HepG2 (cell line): Measurements from ENCODE around the gene ANO1. TPM values are rescaled to one million over a fixed set of nuclear protein-coding genes. Genes with fewer than 3 reads are reported as not detected.

Source experiments
- ATAC-seq: fragments of 200-7000 bp; cut with Tn5 transposase; 3 replicates; pipeline ENCODE4 v1.9.1; 2020; ENCODE audit warnings: mild to moderate bottlenecking, moderate library complexity
- BruUV-seq: library from RNA; stranded (reverse); fragments of 400-500 nt; replicated peaks from 2 replicates; lab custom pipeline; 2021; lab: Mats Ljungman, UMichigan
- CTCF ChIA-PET: fragments of 300-600 bp; formaldehyde crosslinking; extraction: SDS; loops from one replicate; lab custom pipeline; 2021; ENCODE audit warnings: low total read pairs, inconsistent platforms, low intra/inter-chr PET ratio; lab: Yijun Ruan, JAX
- POLR2A ChIA-PET: fragments of 350-600 bp; sonication (Branson Sonifier 250); formaldehyde crosslinking; loops from one replicate; lab custom pipeline; 2020; ENCODE audit warnings: antibody characterized with exemption, inconsistent platforms; lab: Yijun Ruan, JAX
- DNase-seq: peaks from one replicate; pipeline ENCODE4 v3.0.0-alpha.2; 2015; ENCODE audit warnings: low spot score
- FAIRE-seq: peaks from 3 replicates; lab custom pipeline; 2011; peaks lifted over from hg19 to GRCh38; lab: Jason Lieb, UNC
- H2AFZ ChIP-seq: one replicate; pipeline ENCODE4 v1.6.1; 2011; ENCODE audit warnings: low read length, inconsistent platforms
- H3K27ac ChIP-seq: fragments of 300-600 bp; 3 replicates; pipeline ENCODE4 v1.8.0; 2011; ENCODE audit warnings: mixed run types, mild to moderate bottlenecking, mixed read lengths, low read length, inconsistent platforms; ENCODE audit not compliant: insufficient read depth; ENCODE audit errors: extremely low read length
- H3K27me3 ChIP-seq, 2 experiments: fragments of 200-600 bp in 1 of 2; 2 replicates in 1 of 2; 3 replicates in 1 of 2; pipeline versions ENCODE4 v1.6.0 to v1.8.0; 2011; ENCODE audit warnings: low read length in 2 of 2, mild to moderate bottlenecking in 2 of 2, moderate library complexity in 2 of 2, inconsistent platforms in 1 of 2; ENCODE audit not compliant: insufficient read depth in 2 of 2, control insufficient read depth in 1 of 2
- H3K36me3 ChIP-seq, 2 experiments: fragments of 200-600 bp in 1 of 2; replicated peaks in 1 of 2; 2 replicates in 1 of 2; 3 replicates in 1 of 2; pipeline versions ENCODE4 v1.5.1 to v1.8.0; 2011; ENCODE audit warnings: low read length in 2 of 2, inconsistent platforms in 1 of 2; ENCODE audit not compliant: insufficient read depth in 2 of 2, control insufficient read depth in 1 of 2
- H3K4me1 ChIP-seq: 2 replicates; pipeline ENCODE4 v1.5.1; 2012; ENCODE audit warnings: low read length, inconsistent platforms; ENCODE audit not compliant: insufficient read depth
- H3K4me2 ChIP-seq: 2 replicates; pipeline ENCODE4 v1.6.0; 2011; ENCODE audit warnings: low read depth, low read length, inconsistent platforms
- H3K4me3 ChIP-seq, 3 experiments: fragments of 200-600 bp in 1 of 3; sonication (generic), shearing (Covaris generic) in 1 of 3; replicated peaks in 1 of 3; 2 replicates each; pipeline ENCODE4 v1.5.1; 2011 to 2016; ENCODE audit warnings: low read length in 3 of 3, inconsistent platforms in 2 of 3, low read depth in 2 of 3, mild to moderate bottlenecking in 2 of 3, control low read depth in 1 of 3, mixed read lengths in 1 of 3; ENCODE audit not compliant: insufficient read depth in 1 of 3
- H3K79me2 ChIP-seq: one replicate; pipeline ENCODE4 v1.6.1; 2011; ENCODE audit warnings: low read length, inconsistent platforms; ENCODE audit not compliant: insufficient read depth
- H3K9ac ChIP-seq: 2 replicates; pipeline ENCODE4 v1.6.0; 2011; ENCODE audit warnings: mild to moderate bottlenecking, low read depth, low read length, inconsistent platforms; ENCODE audit not compliant: insufficient read depth
- H3K9me3 ChIP-seq: 2 replicates; pipeline ENCODE4 v1.5.1; 2012; ENCODE audit warnings: mild to moderate bottlenecking, low read length
- H4K20me1 ChIP-seq: 2 replicates; pipeline ENCODE4 v1.6.0; 2011; ENCODE audit warnings: inconsistent platforms, mild to moderate bottlenecking, low read length, moderate library complexity; ENCODE audit not compliant: insufficient read depth
- ATF3 ChIP-seq: sonication (generic); formaldehyde crosslinking; IDR thresholded peaks from 2 replicates; pipeline ENCODE4 v1.4.0; 2020; ENCODE audit warnings: missing genetic modification reagents
- CHD4 ChIP-seq: fragments of 200-600 bp; sonication (generic); IDR thresholded peaks from 2 replicates; pipeline ENCODE4 v1.7.0; 2017; ENCODE audit warnings: mild to moderate bottlenecking, low read length, borderline replicate concordance
- ESRRA ChIP-seq: sonication (generic); formaldehyde crosslinking; IDR thresholded peaks from 2 replicates; pipeline ENCODE4 v1.5.1; 2020; ENCODE audit warnings: mild to moderate bottlenecking, low read depth, missing genetic modification reagents
- NKX3-1 ChIP-seq: sonication (generic); formaldehyde crosslinking; IDR thresholded peaks from 2 replicates; pipeline ENCODE4 v1.5.0; 2020; ENCODE audit warnings: missing genetic modification reagents
- POLR2AphosphoS2 ChIP-seq: IDR thresholded peaks from 2 replicates; pipeline ENCODE4 v1.6.1; 2011; ENCODE audit warnings: low read depth, low read length, improper control_type of control experiment
- RXRB ChIP-seq: IDR thresholded peaks from 2 replicates; pipeline ENCODE4 v1.6.1; 2016; ENCODE audit warnings: borderline replicate concordance, missing genetic modification reagents, missing compliant biosample characterization
- SP2 ChIP-seq: sonication (generic); formaldehyde crosslinking; IDR thresholded peaks from 2 replicates; pipeline ENCODE4 v1.5.1; 2020; ENCODE audit warnings: mild to moderate bottlenecking, missing genetic modification reagents
- TCF7 ChIP-seq: sonication (generic); IDR thresholded peaks from 2 replicates; pipeline ENCODE4 v1.6.1; 2016; ENCODE audit warnings: antibody characterized with exemption, low read depth
- ZNF331 ChIP-seq: sonication (generic); formaldehyde crosslinking; IDR thresholded peaks from 2 replicates; pipeline ENCODE4 v1.4.0; 2020; ENCODE audit warnings: missing genetic modification reagents
- ZNF569 ChIP-seq: sonication (generic); formaldehyde crosslinking; IDR thresholded peaks from 2 replicates; pipeline ENCODE4 v1.5.0; 2020; ENCODE audit warnings: mild to moderate bottlenecking, missing genetic modification reagents, moderate library complexity, borderline replicate concordance
- ZNF792 ChIP-seq: IDR thresholded peaks from 2 replicates; pipeline ENCODE4 v1.6.1; 2016
- WGBS: methylation state at CpG from one replicate; pipeline ENCODE4 v1.1.6; 2017; ENCODE audit warnings: low lambda C conversion rate; 5-methylcytosine and 5-hydroxymethylcytosine counted together
- in situ Hi-C: cut with HindIII; loops from 2 replicates; pipeline ENCODE4 v1.10.0; 2017; ENCODE audit warnings: low pct_unique_long_range_greater_than_20kb; ENCODE audit not compliant: extremely low pct_ligation_motif_present
- intact Hi-C: fragments of 100-400 bp; cut with micrococcal nuclease; formaldehyde crosslinking; loops from one replicate; pipeline ENCODE4 v1.10.0; 2022; ENCODE audit not compliant: unreplicated experiment
- polyA plus RNA-seq, 8 experiments: library from polyadenylated mRNA; depleted of rRNA in 3 of 8; stranded (reverse) in 7 of 8; unstranded in 1 of 8; fragments of >200 nt; fragmentation: Illumina TruSeq in 4 of 8; extraction: Trizol in 4 of 8; gene quantifications; 2 replicates each; pipeline versions ENCODE4 v1.2.1 to v1.2.3, GENCODE V29; 2011 to 2016; ENCODE audit warnings: low read depth in 4 of 8, missing spikeins in 1 of 8, mixed read lengths in 1 of 8; ENCODE audit not compliant: insufficient read depth in 1 of 8
- total RNA-seq, 5 experiments: library from RNA; depleted of rRNA; stranded (reverse); fragments of >200 nt; fragmentation: Illumina TruSeq; extraction: Trizol; gene quantifications; 2 replicates each; pipeline ENCODE4 v1.2.3, GENCODE V29; 2016; ENCODE audit warnings: low read depth in 1 of 5
- TF ChIP-seq, protein P1 (sequence below): fragments of 450-650 bp; IDR thresholded peaks from 2 replicates; pipeline ENCODE4 v1.6.1; 2017; ENCODE audit warnings: mild to moderate bottlenecking

Gene ANO1
- total and polyA plus RNA-seq, 2 of the 13 experiments (the other 11 are each of a cell fraction or from before 2014, with no cell fraction given) = not detected

DNA sequence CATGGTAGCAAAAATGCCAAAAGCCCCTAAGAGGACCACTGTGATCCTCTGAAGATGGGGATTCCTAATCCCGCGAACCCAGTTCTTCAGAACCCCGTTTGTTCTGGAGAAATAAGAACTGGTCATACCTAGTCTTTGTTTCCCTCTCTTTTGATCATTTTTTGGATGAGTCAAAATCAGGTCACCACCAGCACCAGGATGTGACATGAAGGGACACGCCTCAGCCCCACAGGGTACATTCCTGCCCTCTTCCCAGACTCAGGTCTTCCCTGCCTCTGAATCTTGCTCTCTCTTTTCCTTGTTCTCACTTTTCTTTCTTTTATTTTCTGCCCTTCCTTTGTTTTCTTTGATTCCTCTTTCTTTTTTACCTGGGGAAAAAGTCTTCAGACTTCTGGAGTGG is 14.6 kb upstream of the ANO1 start:
- Histone ChIP-seq H3K4me3 (no peak overlapping the region), H3K9me3 (no peaks in the 10 kb centered on the region), H4K20me1 (no peaks in the 10 kb centered on the region; the same call in 1 of the 2 replicates), H3K27me3 (peaks cover 2 to 61% of the 10 kb centered on the region in 2 experiments; a peak in 4 of 5 replicates), H3K4me2 (no peak overlapping the region), H2AFZ (no peak overlapping the region), H3K79me2 (no peaks in the 10 kb centered on the region), H3K36me3 (no peaks in the 10 kb centered on the region), H3K4me1 (peaks cover 10% of the 10 kb centered on the region), H3K9ac (no peak overlapping the region)
- DNase-seq = no peak
- FAIRE-seq = no peak
- ChIA-PET CTCF (no interaction called here), POLR2A (no interaction called here)
- BruUV-seq = no TSS peak
- ATAC-seq = no peak
- TF ChIP-seq ZNF331 (CRISPR knock-in tag) = no peak
- no peak for TF ChIP-seq SP2
- no peak for TF ChIP-seq RXRB (CRISPR knock-in tag)
- TF ChIP-seq CHD4 = no peak
- no peak for TF ChIP-seq TCF7
- no peak for TF ChIP-seq POLR2AphosphoS2
- no peak for TF ChIP-seq ZNF569 (CRISPR knock-in tag)
- no peak for TF ChIP-seq ESRRA (CRISPR knock-in tag)
- no peak for TF ChIP-seq ZNF792 (CRISPR knock-in tag)
- TF ChIP-seq, protein P1, sequence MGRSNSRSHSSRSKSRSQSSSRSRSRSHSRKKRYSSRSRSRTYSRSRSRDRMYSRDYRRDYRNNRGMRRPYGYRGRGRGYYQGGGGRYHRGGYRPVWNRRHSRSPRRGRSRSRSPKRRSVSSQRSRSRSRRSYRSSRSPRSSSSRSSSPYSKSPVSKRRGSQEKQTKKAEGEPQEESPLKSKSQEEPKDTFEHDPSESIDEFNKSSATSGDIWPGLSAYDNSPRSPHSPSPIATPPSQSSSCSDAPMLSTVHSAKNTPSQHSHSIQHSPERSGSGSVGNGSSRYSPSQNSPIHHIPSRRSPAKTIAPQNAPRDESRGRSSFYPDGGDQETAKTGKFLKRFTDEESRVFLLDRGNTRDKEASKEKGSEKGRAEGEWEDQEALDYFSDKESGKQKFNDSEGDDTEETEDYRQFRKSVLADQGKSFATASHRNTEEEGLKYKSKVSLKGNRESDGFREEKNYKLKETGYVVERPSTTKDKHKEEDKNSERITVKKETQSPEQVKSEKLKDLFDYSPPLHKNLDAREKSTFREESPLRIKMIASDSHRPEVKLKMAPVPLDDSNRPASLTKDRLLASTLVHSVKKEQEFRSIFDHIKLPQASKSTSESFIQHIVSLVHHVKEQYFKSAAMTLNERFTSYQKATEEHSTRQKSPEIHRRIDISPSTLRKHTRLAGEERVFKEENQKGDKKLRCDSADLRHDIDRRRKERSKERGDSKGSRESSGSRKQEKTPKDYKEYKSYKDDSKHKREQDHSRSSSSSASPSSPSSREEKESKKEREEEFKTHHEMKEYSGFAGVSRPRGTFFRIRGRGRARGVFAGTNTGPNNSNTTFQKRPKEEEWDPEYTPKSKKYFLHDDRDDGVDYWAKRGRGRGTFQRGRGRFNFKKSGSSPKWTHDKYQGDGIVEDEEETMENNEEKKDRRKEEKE = no peak
- TF ChIP-seq ATF3 (CRISPR knock-in tag) = no peak
- TF ChIP-seq NKX3-1 = no peak
- TF ChIP-seq, all 625 proteins: peak for 0
- no peak overlapping the region for H3K27ac ChIP-seq
- in situ Hi-C loops (no loop called here), intact Hi-C loops (no loop called here)
- WGBS = 58% methylated on average over 4 of the region's 4 CpGs
